GM21367 (cell line): Measurements from ENCODE around the gene KSR2.

Source experiments
- ATAC-seq: cut with Tn5 transposase; IDR thresholded peaks from one replicate; pipeline ENCODE4 v1.9.1; 2021; ENCODE audit not compliant: unreplicated experiment

Gene KSR2

DNA sequence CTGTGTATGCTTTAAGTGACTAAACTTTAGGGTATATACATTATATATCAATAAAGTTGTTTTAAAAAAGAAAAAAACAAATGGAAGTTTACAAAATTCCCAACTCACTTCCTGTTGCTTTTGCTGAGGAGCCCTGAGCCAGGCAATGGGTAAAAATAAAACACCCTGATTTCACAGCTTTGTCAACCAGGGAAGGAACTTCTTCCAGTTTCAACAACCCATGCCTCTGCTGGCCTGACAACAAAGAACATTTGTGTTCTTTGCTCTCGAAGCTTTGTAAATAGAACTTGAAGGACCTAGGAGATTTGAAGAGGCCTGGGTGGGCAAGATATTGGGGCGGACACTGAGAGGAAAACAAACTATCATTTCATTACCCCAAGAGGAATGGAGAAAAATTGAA, 466.2 kb downstream of the KSR2 start:
- no peak for ATAC-seq

DNA sequence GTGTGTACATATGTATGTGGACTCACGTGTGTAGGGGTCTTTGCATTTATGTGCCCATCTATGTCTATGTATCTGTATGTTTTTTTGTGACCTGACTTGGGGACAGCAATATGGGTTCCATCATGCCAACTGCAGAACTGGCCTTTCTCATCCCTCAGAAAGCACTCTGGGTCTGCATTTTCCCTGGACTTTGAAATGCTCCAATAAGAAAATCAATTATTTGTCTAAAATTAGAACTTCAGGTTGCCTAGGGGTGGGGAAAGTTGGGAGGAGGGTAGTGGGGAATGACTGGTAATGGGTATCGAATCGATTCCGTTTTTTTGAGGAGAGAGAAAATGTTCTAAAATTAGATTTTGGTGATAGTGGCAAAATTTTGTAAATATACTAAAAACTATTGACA, 466.6 kb downstream of the KSR2 start:
- ATAC-seq, result no peak

DNA sequence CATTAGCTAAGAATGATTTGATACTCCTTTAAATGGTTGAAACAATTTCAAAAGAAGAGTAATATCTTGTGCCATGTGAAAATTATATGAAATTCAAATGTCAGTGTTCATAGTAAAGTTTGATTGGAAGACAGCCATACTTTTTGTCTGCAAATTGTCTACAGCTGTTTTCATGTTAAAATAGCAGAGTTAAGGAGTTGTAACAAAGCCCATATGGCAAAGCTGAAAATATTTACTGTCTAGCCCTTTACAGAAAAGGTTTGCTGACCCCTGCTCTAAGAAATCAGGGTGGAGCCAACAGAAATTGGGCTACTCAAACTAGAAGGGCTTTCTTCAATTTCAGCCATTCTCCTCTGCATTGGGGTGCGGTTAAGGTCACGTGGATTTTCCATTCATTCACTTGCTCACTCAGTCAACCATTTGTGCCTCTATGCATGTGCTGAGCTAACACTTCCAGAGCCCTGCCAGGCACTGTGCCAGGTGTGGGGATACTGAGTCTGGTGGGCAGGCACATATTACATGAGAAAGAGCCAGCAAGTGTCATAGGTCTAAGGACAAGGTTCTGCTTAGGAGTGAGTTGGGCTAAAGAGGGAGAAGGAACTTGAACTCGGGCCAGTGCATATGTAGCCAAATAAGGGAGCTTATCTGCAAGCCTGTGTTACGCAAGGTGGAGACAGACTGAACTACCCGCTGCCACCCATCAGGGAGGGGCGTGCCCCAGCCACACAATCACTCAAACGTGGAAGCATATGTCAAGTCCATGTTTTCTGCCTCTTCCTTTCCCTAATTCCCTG, 467.5 kb downstream of the KSR2 start:
- ATAC-seq, result no peak

DNA sequence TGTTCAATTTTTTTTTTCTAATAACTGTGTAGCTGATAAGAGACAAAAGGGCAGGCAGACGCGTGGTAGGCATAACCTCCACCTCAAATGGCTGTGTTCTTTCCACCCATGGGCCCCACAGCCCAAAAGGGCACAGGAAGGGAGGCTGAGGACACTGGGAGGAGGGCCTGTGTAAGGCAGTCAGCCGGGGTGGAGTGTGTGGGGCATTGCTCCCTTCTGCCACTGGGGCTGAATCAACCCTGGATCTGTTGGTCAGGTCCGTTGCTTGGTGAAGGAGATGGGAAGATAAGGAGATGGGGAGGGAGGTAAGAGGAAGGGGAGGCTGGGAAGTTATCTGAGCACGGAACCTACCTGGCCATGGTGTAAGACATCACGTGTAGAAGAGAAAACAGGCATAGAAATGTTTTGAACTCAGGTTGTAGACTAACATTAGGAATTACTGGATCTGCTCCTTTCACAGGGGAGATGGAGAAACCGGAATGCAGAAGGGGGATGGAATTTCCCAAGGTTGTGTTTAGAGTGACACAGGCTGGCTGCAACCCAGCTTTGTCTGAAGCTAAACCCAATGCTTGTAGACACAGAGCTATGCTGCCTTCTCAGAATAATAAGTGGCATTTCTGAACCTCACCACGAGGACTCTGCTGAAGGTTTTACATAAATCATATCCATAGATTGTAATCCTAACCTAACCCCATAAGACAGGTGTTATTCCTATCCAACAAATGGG, 468.9 kb downstream of the KSR2 start:
- no peak for ATAC-seq

DNA sequence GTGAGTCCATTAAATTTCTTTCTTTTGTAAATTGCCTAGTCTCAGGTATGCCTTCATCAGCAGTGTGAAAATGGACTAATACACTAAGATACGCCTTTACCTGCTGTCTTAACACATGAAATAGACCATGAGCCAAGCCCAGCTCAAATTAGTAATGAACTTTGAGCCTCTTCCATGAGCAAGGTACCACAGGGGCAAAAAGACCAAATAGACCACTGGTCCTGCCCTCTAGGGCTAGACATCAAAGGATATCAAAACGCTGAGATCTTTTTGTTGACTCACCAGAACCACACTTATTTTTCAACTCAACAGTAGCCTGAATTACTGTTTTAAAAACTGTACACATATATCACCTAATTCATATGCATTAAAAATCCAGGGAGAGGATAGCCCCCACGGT, 469.9 kb downstream of the KSR2 start:
- ATAC-seq, result no peak

DNA sequence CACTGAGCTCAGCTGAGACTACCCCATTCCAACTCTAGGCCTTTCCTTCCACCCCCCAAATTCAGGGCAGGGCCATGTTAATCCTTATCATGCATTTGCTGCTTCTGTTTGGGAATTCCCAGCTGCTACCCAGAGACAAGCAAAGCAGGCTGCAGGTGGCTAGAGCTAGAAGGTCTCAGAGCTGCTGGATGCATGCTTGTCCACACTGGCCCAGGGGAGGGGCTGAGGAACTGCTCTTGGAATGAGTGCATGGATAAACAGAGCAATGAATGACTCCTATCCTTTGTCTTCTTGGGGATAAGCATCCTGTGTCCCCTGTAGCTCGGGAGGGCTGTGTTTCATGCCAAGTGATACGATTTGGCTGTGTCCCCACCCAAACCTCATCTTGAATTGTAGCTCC, 470.5 kb downstream of the KSR2 start:
- ATAC-seq, result no peak

DNA sequence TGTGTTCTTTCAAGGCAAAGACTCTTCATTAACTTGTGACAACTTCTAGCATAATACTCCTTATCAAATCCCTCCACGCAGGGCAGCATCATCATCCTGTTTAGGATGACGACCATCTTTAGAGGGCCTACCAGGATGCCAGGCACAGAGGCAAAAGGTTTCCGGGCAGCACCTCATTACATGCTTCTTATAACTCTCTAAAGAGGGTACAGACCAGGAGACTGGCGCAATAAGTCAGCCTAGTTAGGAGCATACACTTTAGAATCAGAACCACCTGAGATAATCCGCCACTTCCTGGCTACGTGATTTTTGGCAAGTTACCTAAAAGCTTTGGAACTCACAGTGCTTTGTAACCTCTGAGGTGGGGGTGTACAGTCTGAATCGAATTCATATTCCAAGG, 471.4 kb downstream of the KSR2 start:
- ATAC-seq, result no peak

DNA sequence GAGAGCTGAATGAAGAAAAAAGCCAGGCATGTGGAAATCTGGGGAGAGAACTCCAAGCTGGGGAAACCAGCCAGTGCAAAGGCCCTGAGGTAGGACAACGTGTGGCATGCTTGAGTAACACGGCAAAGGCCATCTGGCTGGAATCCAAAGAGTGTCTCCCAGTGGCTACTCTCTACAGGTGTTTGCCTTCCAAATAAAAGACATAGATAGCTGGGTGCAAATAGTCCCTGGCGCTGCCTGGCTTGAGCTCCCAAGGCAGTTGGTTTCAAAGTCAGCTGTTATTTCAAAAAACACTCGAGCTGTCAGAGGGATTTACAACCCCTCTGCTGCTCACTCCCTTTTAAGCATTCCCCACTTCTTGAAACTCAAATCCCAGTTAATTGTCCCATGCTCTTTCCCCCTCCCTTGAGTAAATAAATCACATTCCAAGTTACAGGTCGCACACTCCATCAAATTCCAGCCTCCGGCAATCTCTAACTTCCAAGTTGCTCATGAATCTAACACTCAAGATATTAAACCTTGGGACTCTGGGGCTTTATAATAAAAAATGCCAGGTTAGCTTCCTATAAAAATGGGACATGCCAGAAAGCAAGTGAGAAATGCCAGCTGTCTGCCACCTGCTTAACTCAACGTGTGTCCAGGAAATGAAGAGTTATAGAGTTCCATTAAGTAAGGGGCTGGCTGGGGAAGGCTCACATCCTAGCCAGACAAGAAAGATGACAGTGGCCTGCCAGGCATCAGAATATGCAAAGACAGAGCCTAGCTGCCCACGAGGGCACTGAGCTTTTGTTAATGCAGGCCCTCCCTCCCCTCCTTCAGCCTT, 473.7 kb downstream of the KSR2 start:
- ATAC-seq, result no peak

DNA sequence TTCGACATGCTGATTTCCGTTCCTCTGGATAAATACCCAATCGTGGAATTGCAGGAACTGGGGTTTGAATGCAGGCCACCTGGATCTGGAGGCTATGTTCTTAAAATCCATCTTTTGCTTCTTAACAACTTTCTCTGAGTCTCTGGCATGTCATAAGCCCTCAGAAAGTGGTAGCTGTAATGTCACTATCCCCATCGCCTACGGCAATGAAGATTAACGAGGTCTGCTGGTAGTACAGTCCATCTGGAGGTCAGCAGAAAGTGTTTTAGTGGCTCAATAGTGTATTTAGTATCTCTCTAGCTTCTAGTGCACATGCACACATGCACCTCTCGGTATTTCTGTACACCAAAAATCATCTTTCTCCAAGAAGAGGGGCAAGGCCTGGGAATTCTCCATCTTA, 477.1 kb downstream of the KSR2 start:
- ATAC-seq, result no peak

DNA sequence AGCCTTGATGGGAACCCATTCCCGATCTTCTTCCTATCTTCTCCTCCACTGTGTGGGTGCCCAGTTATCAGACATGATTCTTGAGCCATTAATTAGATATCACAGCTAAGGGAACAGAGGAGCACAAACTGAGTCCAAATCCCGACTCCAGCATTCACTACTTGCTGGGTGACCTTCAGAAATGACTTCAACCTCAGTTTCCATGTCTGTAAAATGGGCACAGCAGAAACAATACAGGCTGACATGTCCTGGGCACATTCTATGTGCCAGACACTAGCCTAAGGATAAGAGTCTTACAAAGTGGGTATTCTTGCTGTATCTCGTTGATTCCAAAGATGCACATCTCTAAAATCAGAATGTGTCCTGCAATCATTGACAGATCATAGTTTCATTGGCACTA, 478.7 kb downstream of the KSR2 start:
- no peak for ATAC-seq

DNA sequence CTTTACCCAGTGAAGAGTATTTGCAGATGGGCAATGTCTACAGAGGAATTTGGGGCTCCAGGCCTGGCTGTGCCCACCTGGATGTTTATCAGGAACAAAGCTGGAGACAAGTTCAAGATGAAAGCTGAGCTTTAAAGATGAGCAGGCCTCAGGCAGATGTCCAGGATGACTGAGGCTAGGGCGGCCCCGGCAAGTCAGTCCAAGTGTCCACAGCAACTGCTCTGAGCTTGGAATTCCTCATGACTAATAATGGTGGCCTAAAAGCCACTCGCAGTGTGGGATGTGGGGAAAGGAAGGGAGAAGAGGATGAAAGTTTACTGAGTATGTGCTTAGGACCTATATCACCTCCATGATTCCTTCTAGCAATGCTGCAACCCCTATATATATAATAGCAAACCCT, 479.1 kb downstream of the KSR2 start:
- no peak for ATAC-seq

DNA sequence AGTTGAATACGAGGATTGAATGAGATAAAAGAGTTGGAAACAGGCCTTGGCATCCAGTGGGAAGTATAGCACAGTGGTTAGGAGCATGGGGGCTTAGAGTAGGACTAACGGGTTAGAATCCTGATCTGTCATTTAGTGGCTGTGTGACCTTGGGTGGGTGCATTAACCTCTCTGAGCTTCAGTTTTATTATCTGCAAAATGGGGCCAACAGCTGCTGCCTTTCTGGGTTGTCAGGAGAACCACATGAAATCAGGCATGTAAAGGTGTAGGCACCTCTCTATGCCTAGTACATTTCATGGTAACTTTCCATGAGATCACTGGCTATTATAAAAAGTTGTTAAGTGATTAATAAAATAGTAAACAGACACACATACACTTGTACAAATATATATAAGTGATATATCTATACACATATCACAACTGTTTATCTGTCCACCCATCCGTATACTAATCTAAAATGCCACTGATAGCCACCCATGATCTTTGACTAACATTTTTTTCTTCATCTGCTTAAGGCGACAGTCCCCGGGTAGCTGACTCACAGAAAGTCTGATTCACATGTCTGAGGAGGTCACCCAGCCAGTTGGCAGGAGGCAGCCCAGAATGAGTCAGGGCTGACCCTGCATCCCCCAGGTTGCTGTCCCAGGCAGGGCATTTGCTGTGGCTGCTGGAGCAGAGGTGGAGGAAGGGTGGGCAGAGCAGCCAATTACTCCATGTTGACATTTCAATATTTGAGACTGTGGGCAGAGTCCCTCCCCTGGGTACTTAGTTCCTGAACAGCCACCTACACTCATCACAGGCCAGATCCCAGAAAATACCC, 481.7 kb downstream of the KSR2 start:
- ATAC-seq, result no peak

DNA sequence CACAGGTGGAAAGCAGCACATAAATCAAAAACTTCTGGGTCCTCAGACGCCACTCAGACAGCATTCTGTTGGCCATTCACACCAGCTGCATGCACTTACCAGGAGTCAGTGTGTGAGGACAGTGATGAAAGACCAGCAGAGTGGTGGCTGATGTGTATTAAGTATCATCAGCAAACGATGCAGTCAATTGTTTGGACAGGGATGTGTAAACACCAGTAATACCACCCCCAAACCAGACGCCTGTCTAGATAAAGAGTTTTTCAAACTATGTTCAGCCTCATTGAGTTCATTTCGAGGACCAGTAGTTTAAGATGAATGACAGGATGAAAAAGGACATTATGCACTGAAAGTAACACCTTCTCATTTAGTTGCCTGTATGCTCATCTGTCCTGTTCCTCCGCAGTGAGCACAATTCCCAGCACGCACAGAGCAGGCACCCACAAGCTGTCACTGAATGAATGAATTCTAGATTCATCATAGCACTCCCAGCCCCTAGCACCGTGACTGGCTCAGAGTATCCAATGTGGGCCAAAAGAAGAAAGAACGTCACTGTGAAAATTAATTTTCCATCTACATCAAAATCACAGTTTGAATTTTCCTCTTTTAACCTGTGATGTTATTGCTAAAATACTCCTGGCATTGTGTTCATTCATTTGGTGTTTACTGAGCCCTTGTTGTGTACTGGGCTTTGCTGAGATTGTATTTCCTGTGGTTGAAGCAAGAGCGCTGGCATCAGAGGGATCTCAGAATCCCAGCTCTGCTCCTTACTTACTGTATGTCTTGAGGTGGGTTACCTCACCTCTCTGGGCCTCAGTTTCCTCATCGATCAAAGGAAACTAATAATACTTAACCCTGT, 482.6 kb downstream of the KSR2 start:
- no peak for ATAC-seq

DNA sequence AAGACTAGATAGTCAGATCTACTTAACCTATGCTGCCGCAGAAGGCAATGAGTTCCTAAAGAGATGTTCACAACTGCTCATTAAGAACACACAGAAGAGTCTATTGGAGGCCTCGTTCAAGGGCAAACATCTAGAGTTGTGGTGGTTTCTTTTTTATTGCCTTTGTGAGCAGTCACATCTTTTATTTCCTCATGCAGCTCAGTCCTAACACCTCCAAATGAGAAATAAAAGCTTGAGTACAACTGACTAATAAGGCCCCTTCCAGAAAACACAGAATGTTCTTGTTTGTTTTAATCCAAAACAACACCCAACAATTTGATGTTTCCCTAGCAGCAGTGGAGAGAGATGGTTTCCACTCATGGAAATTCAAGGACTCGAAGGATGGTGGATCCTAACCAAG, 483.9 kb downstream of the KSR2 start:
- ATAC-seq, result no peak

DNA sequence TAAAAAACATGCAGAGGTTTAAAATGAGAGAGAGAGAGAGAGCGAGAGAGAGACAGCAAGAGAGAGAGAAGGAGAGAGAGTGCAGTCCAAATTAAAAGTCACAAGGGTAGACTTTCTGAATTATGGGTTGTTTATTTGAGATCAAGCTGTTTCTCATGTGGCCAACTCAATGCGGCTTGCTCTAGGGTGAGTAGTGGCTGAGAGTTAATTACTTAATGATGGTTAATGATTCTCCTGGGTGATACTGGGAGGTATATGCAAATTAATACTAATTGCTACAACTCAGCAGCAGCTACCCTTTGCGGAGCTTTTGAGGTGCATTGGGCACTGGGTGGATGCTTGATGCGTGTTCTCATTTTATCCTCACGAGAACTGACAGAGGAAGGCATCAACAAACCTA, 485.3 kb downstream of the KSR2 start:
- ATAC-seq, result no peak

DNA sequence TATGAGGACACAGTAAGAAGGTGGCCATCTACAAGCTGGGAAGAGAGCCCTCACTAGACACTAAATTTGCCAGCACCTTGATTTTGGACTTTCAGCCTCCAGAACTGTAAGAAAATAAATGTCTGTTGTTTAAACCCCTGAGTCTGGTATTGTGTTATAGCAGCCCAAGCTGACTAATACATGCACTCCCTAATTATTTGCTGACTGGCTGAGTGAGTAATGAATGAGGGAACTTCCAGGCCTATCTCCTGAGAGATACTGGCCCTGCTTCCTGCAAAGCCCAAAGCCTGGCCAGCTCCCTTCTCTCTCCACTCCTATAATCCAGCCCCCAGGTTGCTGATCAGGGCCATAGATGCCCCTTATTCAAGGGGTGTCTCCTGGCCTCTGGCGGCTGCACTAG, 487.3 kb downstream of the KSR2 start:
- no peak for ATAC-seq

DNA sequence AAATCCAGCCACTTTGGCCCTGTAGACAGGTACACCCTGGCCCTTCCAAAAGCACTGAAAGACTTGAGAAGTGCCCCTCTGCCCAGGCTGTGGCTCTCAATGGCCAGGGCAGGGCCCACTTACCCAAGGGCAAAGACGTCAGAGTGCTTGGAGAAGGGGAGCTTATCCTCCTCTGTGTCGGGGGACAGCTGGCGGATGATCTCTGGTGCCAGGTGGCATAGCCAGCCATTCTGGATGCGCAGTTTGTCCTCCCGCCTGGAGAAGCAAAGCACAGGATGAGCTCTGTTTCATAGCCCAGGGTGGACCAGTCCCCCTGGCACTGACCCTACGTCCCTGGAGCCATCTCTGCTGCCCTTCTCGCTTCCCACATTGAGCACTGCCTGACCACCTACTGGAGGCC, 492.4 kb downstream of the KSR2 start:
- ATAC-seq, result no peak

DNA sequence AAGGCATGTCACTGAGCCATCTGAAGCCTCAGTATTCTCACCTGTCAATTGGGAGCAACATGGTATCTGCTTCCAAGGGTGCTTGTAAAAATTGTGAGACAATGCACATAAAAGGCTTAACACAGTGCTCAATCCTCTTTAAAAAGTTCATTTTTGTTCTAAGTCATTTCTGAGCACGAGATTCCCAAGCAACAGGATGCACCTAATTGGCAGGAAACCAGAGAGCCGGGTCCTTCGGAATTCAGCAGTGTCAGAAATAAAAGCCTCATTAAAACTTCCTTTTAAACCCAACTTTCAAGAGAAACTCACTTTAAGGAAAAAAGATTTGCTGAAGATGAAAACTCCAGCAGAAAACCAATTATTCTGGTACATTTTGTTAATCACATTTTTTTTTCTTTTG, 494.9 kb downstream of the KSR2 start:
- no peak for ATAC-seq

DNA sequence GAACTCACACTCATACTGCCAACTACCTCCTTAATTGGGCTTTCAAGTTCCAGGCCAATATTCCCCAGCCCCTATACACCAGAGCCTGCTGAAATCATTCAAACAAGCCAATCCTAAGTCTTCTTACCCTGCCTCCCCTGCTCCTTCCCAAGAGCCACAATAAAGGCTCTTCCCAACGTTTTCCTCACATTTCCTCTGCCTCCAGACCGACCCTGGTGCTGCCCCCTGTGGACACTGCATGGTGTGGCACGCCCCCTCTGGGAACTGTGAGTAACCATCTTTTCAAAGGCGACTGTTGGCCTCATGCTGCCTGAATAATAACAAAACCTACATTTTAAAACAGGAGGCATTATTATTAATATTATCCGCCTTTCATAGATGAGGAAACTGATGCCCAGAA, 495.8 kb downstream of the KSR2 start:
- no peak for ATAC-seq

DNA sequence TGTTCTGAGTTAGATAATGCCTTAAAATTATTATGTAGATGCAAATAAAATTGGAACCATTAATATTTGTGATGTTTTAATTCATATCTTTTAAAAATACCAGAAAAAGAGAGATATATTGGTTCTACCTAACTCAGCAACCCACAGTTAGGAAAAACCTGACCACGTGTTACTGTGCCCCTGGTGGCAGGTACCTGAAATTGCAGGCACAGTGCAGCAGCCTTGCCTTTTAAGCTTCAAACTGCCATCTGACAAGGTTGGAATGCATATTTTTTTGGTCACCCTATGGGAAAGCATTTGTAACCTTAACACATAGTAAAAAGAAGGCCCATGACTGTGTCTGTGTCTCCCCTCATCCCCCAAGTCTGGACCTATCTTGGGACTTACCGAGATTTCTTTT, 498.0 kb downstream of the KSR2 start:
- no peak for ATAC-seq
